Glomerular visceral epithelial cell (primary cell): ENCODE results near the gene SPEN.
A peak's percentile ranks its signal among the peaks of the same experiment; 100 is the strongest.

Experiments used
- DNase-seq: peaks from one replicate; pipeline ENCODE4 v3.0.0-alpha.2; 2016; ENCODE audit errors: extremely low spot score

Gene SPEN

GRCh38 chr1:15948595-15949452 is 101.3 kb downstream of the SPEN start:
- peak; percentile 98 for DNase-seq

- peak; percentile 98 for DNase-seq
Measured at GRCh38 chr1:15949453-15950245, 102.1 kb downstream of the SPEN start.

DNA sequence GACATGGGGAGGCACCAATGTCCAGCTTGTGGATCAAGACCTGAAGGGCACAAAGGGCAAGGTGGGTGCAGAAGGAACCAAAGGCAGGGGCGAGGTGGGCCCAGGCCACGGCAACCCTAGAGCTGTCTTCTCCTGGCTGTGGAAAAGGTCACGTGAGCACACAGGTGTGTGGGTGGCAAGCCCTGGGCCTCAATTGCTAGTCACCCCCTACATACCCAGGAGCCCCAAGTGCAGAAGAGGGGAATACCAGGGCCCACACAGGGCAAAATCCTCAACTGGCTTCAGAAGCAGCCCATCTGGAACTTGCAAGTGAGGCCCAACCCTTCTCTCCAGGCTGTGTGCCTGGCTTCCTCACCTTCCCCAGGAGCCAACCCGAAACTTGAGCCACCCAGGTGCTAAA is 102.8 kb downstream of the SPEN start:
- no peak for DNase-seq

DNA sequence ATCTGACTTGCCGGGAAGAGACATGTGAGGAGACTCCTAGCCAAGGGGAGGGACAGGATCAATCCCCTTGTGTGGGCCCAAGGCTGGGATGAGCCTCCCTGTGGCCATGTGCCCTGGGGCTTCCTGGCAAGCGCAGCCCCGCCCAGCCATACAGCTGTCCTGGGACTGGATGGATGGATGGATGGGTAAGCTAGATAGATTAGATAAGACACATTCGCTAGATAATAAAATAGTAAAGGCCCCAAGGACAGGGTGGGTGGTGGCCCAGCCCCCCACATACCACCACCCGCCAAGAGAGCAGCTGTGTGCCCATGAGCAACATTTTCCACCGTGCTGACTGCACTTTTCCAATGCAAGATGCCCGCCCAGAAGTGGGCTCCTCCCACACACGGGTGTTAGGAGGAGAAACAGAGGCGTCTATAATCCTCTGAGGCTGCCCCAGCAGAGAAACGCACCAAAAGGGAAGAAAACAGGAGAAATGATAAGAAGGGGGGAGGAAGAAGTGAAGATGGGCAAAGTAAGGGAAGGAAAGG is 103.3 kb downstream of the SPEN start:
- no peak for DNase-seq

DNA sequence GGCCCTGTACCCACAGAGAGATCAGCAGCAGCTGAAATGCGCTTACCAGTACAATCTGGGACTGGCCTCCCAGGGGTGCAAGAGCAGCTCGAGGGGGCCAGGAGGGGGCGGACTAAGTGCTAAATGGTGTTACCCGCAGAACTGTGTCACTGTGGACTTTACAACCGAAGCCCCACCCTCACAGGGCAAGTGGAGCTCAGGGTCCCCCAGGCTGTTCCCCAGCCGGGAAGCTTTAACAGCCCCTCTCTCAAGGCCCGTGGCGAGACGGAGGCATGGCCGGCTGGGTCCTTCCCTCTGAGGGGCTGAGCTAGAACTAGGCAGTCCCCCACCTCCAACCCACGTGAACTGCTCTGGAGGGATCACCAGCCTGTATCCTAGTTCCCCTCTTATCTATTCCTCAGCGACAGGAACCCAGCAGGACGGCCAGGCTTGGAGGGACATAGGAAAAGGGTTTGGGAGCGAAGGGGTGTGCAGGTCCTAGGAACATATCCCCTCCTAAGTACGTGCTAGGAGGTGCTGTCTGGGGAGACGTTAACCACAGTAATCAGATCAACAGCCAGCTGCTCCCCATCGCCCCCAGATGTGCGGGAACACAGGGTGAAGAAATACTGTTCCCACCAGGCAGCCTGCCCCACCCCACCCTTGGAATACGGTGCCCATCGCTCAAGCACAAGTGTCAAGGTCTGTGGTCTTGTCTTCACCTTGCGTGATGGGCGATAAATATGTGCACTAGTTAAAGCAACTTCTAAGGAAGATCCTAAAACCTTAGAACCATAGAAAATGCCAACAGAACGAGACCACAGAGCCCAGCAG is 104.0 kb downstream of the SPEN start:
- no peak for DNase-seq

DNA sequence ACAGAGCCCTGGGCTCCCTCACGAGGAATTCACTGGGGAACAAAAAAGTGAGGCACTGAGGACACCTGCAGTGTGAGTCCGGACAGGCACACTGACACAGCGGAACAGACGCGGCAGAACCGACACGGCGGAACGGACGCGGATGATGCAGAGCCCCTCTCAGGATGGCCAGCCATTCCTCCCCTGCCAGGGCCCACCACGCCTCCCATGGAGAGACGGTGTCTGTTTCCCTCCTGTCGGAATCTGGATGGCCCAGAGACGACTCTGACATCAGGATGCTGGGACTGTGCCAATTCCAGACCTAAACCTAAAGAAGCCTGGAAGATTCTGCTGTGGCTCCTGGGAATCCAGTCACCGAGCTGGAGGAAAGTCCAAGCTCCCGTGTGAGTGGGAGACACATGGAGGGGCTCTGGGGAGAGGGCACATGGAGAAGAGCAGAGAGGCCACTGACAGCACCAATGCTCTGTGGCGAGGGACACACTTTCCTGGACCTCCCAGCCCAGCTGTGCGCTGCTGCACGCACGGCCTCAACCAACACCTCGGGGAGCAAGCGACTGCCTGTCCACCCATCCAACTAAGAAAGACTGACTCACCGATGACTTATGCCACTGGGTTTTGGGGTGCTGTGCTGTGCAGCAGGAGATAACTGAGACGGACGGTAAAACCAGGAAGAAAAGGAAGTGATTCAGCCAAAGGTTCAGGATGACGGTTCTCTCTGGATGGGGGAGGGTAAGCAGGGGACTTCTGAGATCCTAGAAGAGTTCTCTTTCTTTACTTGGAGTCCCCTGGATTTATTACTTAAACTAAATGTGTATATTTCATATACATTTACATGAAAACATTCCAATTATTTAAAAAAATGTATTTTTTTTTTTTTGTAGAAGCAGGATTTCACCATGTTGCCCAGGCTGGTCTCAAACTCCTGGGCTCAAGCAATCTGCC is 105.1 kb downstream of the SPEN start:
- peak; percentile 95 for DNase-seq

GRCh38 chr1:15953294-15953771 is 105.8 kb downstream of the SPEN start:
- DNase-seq = no peak

GRCh38 chr1:15953791-15954241 is 106.3 kb downstream of the SPEN start:
- DNase-seq = no peak

- DNase-seq = no peak
Measured at GRCh38 chr1:15954316-15954715, 106.8 kb downstream of the SPEN start.

DNA sequence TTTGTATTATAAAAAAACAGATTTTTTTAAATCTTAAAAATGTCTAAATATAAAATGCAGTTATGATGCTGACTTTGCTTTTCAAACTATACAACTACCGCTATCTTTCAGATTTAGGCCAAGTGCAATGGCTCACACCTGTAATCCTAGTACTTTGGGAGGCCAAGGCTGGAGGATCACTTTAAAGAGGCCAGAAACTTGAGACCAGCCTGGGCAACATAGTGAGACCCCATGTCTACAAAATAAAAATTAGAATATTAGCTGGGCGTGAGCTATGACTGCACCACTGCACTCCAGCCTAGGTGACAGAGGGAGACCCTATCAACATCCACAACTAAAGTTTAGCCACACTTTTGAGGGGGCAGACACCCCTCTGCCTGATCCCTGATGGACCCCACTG is 108.0 kb downstream of the SPEN start:
- DNase-seq = no peak

DNA sequence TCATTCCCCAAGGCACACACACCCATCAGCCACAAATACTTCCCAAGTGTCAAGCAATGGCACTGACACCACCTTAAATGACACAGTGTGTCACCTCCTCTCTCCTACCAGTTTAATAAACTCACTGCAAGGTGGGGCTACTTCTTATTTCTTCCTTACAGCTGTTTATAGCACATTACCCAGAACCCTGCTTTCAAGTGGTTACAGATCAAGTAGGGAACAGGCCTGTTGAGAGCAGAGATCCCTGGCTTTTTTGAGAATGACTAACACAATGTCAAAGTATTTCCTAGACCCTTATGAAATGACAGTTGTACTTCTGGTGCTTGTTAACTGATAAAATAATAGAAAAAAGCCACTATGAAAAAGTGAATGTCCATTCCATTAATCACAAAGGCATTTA is 108.6 kb downstream of the SPEN start:
- DNase-seq = no peak

DNA sequence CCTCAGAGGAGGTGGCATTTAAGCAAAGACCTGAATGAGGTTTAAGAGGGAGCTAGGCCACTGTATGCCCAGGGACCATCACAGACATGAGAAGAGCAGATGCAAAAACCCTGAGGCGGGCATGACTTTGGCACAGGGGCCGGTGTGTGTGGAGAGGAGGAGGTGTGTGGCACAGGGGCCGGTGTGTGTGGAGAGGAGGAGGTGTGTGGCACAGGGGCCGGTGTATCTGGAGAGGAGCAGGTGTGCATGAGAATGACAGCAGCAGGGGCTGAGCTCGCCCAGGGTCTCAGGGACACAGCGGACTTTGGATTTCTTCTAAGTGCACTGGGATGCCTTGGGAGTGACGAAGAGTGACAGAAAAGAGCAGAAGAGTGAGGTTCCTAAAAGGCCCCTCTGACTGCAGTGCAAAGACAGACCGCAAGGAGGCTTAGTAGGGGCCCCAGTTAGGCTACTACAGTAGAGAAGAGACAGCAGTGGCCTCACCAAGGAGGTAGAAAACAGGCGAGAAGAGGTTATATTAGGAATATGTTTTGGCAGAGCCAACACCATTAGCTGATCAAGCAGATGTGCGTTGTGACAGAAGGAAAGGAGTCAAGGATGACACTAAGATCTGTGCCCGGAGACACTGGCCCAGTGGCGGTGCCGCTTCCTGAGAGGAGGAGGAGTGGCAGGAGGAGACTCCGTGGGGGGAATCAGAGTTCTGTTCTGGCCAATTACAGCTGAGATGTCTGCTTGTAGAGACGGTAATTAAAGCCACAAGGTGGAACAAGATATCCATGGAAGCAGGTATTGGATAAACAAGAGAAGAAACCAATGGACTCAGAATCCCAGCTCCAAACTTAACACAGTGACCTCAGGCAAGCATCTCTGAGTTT is 110.0 kb downstream of the SPEN start:
- DNase-seq = no peak

DNA sequence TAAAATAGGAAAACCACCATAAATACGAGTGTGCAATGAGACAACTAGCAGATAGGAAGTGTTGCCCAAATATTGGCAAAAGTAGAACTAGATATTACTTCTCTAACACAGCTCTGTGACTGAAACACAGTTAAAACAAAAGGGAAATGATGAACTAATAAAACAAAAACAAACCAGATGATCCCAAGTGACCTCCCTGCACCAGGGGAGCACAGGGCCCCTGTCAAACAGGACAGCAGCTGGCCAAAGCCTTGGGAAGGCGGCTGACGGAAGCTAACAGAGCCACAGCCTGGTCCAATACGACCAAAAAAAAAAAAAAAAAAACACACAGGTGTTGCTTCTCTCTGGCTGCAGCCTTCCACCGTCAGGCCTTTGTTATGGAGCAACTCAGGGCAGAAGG is 110.6 kb downstream of the SPEN start:
- DNase-seq = no peak

DNA sequence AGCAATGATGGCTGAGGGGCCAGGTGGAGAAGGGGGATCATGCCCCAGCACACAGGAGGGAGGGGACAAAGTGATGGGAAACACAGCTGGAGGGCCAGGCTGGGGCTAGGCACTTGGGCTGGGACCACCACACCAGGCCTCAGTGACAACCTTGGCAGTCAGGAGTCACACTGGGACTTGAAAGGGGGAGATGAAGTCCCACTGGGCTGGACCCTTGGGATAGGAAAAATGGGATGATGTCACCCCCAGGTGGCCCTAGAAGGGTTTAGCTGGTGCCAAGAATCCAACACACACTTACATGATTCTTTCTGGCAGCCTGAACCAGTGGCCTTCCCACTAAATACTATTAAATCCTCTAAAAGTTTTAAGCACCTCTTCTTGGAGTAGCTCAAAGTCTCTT is 111.3 kb downstream of the SPEN start:
- DNase-seq = no peak

DNA sequence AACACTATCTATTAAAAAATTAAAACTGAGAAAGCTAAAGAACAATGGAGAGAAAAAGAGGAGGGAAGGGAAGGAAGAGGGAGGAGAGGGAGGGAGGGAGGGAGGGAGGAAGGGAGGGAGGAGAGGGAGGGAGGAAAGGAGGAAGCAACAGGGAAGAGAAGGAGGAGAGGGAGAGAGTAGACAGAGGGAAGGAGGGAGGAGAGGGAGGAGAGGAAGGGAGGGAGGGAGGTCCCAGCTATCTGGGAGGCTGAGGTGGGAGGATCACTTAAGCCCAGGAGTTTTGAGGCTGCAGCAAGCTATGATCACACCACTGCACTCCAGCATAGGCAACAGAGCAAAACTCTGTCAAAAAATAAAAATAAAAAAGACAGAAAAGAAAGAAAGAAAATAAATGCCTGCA is 111.9 kb downstream of the SPEN start:
- no peak for DNase-seq

DNA sequence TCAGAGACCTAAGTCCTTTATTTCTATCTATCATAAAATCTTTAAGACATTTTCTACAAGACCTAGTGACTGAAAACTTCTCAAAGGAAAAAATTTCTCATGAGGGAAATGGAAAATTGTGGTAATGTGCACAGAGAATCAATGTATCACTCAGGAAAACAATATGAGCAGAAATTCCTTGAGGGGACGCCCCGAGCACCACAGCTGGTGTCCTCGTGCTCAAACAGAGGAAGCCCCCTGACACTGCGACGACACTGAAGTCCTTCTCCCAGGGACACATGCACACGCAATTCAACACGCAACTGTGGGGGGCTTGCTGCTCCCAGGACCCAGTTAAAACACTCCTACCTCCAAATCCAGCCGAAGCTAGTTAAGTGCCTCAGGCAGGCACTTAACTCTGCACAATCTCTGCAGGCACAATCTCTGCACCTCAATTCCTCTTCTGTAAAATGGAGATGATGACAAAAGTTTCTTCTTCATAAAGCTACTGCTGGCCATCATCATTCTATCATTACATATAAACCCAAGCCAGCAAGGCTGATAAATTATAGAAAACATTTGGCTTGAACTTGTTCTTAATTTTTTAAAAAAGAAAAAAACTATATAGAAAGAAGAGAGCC is 112.4 kb downstream of the SPEN start:
- DNase-seq = no peak

GRCh38 chr1:15960808-15961207 is 113.3 kb downstream of the SPEN start:
- DNase-seq = no peak

DNA sequence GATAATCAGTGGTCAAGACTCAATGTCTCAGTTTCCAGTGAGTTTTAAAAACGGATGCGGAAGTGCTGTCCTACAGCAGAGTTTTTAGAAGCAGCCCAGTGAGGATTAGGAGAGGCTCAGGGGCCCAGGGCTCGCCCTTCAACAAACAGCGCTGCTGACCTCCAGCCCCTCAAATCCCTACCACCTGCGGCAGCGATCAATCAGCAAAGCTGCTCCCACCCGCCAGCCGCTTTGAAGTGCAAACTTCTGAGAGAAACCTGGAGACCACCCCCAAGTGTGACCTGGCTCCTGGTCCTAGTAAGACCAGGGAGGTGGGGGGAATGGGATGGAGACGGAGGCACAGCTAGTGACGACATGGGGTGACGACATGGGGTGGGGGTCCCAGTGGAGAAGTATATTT is 114.0 kb downstream of the SPEN start:
- no peak for DNase-seq

GRCh38 chr1:15962176-15962575 is 114.7 kb downstream of the SPEN start:
- no peak for DNase-seq
